HG03064 (cell line): ENCODE results near the gene CD48.

Experiments used
- ATAC-seq: cut with Tn5 transposase; IDR thresholded peaks from one replicate; pipeline ENCODE4 v1.9.1; 2021; ENCODE audit warnings: low read depth; ENCODE audit not compliant: unreplicated experiment

CD48 gene

GRCh38 chr1:160681066-160681890 is 30.3 kb downstream of the CD48 start:
- ATAC-seq: no peak

- no peak for ATAC-seq
Measured at GRCh38 chr1:160680399-160680798, 31.2 kb downstream of the CD48 start.

GRCh38 chr1:160679893-160680292 is 31.7 kb downstream of the CD48 start:
- ATAC-seq: no peak

- no peak for ATAC-seq
Measured at GRCh38 chr1:160676869-160677597, 34.6 kb downstream of the CD48 start.

GRCh38 chr1:160675641-160676410 is 35.8 kb downstream of the CD48 start:
- ATAC-seq: no peak

- ATAC-seq: no peak
Measured at GRCh38 chr1:160674415-160674814, 37.2 kb downstream of the CD48 start.

GRCh38 chr1:160672789-160673695 is 38.6 kb downstream of the CD48 start:
- no peak for ATAC-seq

GRCh38 chr1:160671603-160672517 is 39.8 kb downstream of the CD48 start:
- no peak for ATAC-seq

GRCh38 chr1:160670701-160671100 is 40.9 kb downstream of the CD48 start:
- ATAC-seq: no peak

GRCh38 chr1:160669802-160670201 is 41.8 kb downstream of the CD48 start:
- ATAC-seq: no peak

- no peak for ATAC-seq
Measured at GRCh38 chr1:160669276-160669675, 42.3 kb downstream of the CD48 start.

GRCh38 chr1:160667896-160668295 is 43.7 kb downstream of the CD48 start:
- ATAC-seq: no peak

GRCh38 chr1:160666079-160666442 is 45.6 kb downstream of the CD48 start:
- no peak for ATAC-seq

GRCh38 chr1:160665330-160666078 is 46.1 kb downstream of the CD48 start:
- no peak for ATAC-seq

- ATAC-seq: no peak
Measured at GRCh38 chr1:160664573-160665051, 47.0 kb downstream of the CD48 start.

- ATAC-seq: no peak
Measured at GRCh38 chr1:160662910-160663309, 48.7 kb downstream of the CD48 start.

GRCh38 chr1:160659566-160659965 is 52.1 kb downstream of the CD48 start:
- ATAC-seq: no peak

GRCh38 chr1:160658814-160659193 is 52.8 kb downstream of the CD48 start:
- no peak for ATAC-seq
